Tibial nerve (tissue), 3 donors: ENCODE data around the gene NCAPG2.

Experiments
- POLR2A ChIP-seq, 2 donors: fragments of 450-650 bp; IDR thresholded peaks; one replicate each; pipeline ENCODE4 v1.6.1; 2017; ENCODE audit warnings: antibody characterized with exemption in 2 of 2, mild to moderate bottlenecking in 2 of 2, moderate library complexity in 2 of 2
- TF ChIP-seq, protein P1 (sequence below), 5 experiments: fragments of 200-600 bp in 3 of 5; fragments of 450-650 bp in 2 of 5; sonication (generic) in 3 of 5; IDR thresholded peaks; one replicate each; pipeline ENCODE4 v1.5.1; 2016 to 2019; ENCODE audit warnings: antibody characterized with exemption in 5 of 5, mild to moderate bottlenecking in 3 of 5, moderate library complexity in 2 of 5

- TF ChIP-seq, protein P1, sequence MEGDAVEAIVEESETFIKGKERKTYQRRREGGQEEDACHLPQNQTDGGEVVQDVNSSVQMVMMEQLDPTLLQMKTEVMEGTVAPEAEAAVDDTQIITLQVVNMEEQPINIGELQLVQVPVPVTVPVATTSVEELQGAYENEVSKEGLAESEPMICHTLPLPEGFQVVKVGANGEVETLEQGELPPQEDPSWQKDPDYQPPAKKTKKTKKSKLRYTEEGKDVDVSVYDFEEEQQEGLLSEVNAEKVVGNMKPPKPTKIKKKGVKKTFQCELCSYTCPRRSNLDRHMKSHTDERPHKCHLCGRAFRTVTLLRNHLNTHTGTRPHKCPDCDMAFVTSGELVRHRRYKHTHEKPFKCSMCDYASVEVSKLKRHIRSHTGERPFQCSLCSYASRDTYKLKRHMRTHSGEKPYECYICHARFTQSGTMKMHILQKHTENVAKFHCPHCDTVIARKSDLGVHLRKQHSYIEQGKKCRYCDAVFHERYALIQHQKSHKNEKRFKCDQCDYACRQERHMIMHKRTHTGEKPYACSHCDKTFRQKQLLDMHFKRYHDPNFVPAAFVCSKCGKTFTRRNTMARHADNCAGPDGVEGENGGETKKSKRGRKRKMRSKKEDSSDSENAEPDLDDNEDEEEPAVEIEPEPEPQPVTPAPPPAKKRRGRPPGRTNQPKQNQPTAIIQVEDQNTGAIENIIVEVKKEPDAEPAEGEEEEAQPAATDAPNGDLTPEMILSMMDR (IDR thresholded peaks at IDR 0.05) = no peak
- TF ChIP-seq POLR2A (IDR thresholded peaks at IDR 0.05) = no peak
Observed at GRCh38 chr7:158689488-158689887, 15.1 kb downstream of the NCAPG2 start.
